ENCODE data around the gene PDE5A.

PDE5A gene

DNA sequence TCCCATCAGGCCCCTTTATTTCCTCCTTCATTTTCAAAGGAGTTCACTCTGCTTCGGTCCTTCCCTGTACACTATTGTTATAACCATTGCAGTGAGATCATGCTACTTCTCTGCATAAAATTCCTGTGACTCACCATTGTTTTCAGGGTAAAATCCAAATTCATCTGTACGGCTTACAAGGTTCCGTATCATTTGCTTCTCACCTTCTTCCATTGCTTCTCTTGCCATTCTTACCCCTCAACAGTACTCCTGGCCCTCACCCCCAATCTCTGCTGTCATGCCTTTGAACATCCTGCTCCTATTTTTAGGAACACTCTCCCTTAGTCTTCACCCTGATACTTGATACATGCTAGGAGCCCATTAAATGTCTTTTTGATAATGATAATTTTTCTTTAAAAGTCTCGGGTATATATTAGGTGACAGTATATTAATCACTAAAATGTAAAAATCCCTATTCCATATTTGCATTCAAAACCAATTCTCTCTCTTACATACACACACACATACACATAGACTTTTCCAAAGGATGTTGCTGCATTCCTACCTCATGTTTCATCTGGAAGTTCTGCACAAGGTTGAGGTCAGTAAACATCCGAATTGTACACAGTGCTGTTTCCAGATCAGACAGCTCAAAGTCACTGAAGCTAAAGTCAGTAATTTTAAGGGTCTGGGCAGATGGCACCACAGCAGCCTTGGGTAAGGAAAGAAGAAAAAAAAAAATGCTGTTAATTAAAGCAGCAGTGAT is 103.4 kb downstream of the PDE5A start:
- DNase-seq (ENCODE audit: insufficient read length, low spot score) = no peak
- no peak for FAIRE-seq

DNA sequence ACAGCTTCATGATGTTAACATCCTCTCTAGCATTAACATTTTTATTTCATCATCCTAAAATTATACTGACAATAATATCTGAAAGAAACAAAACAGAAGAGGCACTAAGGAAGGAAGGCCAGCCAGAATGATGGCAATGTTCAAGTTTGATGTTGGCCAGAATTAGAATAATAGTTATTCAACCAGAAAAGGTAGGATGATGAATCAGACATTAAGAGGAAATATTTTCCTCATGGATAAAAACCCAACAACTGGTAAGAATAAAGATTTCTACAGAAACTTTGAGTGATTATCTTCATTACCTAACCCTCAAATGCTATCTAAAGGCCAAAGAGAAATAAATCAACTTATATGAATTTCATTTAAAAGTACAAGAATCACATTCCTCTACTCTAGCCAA is 105.2 kb downstream of the PDE5A start:
- TF ChIP-seq, protein P1, sequence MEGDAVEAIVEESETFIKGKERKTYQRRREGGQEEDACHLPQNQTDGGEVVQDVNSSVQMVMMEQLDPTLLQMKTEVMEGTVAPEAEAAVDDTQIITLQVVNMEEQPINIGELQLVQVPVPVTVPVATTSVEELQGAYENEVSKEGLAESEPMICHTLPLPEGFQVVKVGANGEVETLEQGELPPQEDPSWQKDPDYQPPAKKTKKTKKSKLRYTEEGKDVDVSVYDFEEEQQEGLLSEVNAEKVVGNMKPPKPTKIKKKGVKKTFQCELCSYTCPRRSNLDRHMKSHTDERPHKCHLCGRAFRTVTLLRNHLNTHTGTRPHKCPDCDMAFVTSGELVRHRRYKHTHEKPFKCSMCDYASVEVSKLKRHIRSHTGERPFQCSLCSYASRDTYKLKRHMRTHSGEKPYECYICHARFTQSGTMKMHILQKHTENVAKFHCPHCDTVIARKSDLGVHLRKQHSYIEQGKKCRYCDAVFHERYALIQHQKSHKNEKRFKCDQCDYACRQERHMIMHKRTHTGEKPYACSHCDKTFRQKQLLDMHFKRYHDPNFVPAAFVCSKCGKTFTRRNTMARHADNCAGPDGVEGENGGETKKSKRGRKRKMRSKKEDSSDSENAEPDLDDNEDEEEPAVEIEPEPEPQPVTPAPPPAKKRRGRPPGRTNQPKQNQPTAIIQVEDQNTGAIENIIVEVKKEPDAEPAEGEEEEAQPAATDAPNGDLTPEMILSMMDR (IDR thresholded peaks at IDR 0.05; ENCODE audit: insufficient read depth, missing control alignments) = no peak
- FAIRE-seq (no peak), DNase-seq (ENCODE audit: insufficient read length, low spot score) (no peak)

More for the DNA sequence above, 103.4 kb downstream of the PDE5A start:
- TF ChIP-seq, protein P1 (IDR thresholded peaks at IDR 0.05; ENCODE audit: insufficient read depth, missing control alignments) = no peak

DNA sequence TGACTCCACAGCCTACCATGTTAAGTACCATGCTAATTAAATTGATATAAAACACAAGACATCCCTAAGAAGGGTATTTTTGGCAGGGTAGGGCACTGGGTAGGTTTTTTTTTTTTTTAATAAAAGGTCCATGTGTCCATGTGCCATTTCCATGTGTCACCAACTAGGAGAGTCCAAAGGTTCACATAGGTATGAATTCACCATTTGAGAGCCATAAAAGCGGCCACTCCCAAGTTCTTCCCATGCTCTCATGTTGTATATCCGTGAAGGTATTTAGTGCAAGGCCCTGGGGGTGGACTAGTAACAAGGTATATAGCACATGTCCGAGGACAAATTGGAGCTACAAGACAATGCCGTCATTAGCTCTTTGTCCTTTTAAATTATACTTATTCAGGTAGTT is 107.3 kb downstream of the PDE5A start:
- FAIRE-seq = no peak
- TF ChIP-seq, protein P1 (IDR thresholded peaks at IDR 0.05; ENCODE audit: insufficient read depth, missing control alignments) = no peak

DNA sequence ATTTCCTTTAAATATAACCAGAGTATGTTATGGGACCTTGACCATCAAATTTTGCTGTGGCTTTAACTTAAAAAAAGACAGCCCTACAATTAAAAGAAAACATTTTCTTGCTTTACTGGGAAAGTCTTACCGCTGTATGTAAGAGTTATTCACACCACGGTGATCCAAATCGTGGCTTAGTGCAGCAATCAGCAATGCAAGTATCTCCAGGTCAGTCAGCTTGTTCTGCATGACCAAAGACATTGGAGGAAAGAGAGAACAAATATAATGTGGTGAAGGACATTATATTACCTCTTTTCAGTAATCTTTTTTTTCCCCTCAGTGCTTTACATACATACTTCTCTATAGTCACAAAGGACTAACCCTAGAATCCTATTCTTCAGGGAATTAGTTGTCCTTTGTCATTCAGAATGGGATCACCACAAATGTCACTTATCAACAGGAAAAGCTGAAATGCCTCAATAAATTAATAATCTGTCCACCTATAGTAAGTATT is 109.6 kb downstream of the PDE5A start:
- FAIRE-seq (no peak), DNase-seq (ENCODE audit: insufficient read length, low spot score) (no peak)
- TF ChIP-seq, protein P1 (IDR thresholded peaks at IDR 0.05; ENCODE audit: insufficient read depth, missing control alignments) = no peak

More for the DNA sequence above, 107.3 kb downstream of the PDE5A start:
- DNase-seq (ENCODE audit: insufficient read length, low spot score) = no peak

DNA sequence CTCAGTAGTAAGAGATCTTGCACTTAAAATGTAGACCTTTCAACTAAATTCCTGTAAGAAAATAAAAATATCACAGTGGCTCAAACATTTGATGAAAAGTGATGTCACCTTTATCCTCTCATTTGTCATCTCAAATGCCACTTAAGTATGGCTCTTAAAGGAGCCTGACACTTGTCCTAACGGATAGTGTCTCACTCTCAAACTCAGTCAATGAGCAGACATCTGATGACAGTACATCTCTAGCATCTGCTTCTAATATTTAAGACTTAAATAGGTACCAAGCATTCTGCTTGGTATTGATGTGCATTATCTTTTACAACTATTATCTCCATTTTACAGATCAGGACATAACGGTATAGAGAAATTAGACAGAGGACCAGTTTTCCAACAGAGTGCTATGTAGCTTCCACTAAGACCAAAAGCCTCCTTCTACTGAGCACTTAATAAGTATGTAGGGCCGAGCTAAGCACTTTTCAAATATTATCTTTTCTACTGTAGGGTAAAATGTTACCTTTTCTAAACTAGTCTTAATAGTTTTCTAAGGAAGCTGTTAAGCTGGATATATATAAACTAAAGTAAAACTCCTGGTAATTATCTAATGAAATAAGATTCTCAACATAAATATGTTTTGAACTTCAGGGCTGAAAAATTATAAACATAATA is 110.2 kb downstream of the PDE5A start:
- TF ChIP-seq, protein P1 (IDR thresholded peaks at IDR 0.05; ENCODE audit: insufficient read depth, missing control alignments) = no peak
- FAIRE-seq = no peak
- no peak for DNase-seq (ENCODE audit: insufficient read length, low spot score)

DNA sequence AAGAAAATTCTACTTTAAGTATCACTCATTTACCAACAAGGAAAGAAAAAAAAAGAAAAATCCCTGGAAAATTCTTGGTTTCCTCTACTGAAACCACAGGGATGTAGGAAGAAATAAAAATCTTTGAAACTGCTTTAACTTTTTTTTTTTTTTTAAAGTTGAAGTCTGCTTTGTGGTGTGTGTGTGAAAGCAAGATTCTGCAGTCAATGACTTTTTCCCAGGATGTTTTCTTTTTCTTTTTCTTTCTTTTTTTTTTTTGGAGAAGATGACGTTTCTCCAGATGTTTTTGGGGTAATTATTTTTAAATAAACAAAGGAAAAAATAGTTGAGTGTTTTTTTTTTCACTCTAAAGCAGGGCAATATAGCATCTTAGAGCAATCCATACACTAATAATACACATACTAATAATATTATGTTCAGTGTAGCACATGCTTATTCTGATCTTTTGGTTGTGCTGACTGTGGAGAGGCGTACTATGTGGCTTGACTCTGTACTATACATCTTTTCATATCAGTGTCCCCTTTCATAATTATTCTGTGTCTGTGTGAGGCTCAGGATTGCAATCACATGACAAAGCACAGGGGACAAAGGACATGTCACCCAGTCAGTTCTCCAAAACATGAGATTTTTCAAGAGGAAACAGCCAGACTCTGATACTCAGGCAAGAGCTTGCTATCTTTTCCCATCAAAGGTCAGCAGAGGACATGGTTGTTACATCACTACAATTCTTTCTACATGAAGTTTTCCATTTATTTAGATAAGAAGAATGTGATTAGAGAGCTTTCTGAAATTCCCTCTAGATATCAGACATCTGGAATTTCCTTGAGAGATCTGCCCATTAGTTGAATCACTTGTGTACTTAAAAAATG is 111.0 kb downstream of the PDE5A start:
- TF ChIP-seq, protein P1 (IDR thresholded peaks at IDR 0.05; ENCODE audit: insufficient read depth, missing control alignments) = no peak
- no peak for DNase-seq (ENCODE audit: insufficient read length, low spot score)
- FAIRE-seq = peak; percentile 55
